ENCODE data around the gene LRRC75B.
"Not testable (repeated sequence)": the region's sequence is repeated elsewhere in the genome, so short reads cannot be mapped to it uniquely, and the experiment has no call there.

Gene LRRC75B

DNA sequence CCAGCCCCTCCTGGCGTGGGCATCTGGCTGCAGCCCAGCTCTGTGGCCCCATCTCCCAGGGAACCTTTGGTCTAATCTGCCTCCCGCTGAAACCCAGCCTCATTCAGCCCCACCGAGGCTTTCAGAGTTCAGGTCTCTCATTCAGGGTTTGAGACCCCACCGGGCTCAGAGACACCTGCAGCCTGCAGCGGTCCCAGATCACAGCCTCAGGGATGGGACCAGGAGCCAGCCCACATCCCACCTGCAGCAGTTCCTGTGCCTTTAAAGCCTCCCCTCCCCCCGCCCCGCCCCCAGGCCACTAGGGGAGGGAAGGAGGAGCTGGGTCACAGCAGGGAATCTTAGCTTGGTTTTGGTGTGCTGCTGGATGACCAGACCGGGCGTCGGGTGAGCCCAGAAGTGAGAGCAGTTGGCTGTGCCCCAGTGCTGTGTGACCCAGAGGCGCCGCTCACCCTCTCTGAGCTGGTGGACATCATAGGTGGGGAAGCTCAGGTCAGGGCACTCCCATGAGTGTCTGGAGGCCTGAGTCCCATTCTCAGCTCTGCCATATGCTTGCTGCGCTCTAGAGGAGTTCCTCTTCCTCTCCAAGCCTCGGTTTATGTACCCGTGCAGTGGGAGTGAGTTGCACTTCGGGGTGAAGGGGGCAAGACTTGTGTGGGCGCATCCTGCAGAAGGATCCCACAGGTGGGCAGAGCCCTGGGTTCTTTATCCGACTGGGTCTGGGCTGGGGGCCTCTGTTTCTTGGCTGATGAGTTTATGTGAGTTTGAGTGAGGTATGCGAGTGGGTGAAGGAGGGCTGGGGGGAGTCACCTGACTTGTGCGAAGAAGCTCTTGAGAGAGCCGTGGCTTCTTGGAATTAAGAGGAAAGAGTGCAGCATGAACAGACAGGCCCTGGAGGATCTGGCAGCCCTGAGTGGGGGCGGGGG, 10.2 kb upstream of the LRRC75B start, which contains the start of gene GGT1:
GGT1 (plus strand) TSS at position 347 of the 923 bp plus-strand sequence. CDS start 7,889 bp downstream, outside the sequence.
- FAIRE-seq; DNase-seq (ENCODE audit: low spot score): not testable (repeated sequence)

DNA sequence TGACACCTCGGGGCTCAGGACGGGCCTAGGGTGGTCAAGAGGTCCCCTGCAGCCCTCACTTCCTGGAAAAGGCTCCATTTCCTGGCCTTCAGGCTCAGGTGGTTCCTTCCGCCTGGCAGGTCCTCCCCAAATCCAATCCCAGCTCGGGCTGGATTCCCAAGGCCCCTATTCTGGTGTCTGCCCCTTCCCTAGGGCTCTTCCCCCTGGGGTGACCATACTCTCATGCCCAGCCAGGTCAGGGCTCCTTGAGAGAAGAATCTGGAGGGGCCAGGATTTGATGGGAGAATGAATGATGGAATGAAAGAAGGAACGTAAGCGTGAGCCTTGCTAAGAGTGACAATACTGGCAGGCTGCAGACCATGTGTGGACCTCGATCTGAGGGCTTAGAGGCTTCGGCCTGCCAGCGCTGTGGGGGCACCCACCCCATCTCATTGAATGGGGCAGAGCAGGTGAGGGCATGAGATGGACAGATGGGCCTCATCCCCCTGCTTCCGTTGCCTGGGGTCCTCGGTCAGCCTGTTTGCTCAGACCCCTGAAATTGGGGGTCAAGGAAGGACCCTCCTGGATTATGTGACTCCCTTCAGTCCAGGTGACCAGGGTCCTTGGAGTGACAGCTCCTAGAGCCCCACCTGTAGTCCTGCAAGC, 9.4 kb upstream of the LRRC75B start:
- not testable (repeated sequence) for DNase-seq (ENCODE audit: low spot score); FAIRE-seq

DNA sequence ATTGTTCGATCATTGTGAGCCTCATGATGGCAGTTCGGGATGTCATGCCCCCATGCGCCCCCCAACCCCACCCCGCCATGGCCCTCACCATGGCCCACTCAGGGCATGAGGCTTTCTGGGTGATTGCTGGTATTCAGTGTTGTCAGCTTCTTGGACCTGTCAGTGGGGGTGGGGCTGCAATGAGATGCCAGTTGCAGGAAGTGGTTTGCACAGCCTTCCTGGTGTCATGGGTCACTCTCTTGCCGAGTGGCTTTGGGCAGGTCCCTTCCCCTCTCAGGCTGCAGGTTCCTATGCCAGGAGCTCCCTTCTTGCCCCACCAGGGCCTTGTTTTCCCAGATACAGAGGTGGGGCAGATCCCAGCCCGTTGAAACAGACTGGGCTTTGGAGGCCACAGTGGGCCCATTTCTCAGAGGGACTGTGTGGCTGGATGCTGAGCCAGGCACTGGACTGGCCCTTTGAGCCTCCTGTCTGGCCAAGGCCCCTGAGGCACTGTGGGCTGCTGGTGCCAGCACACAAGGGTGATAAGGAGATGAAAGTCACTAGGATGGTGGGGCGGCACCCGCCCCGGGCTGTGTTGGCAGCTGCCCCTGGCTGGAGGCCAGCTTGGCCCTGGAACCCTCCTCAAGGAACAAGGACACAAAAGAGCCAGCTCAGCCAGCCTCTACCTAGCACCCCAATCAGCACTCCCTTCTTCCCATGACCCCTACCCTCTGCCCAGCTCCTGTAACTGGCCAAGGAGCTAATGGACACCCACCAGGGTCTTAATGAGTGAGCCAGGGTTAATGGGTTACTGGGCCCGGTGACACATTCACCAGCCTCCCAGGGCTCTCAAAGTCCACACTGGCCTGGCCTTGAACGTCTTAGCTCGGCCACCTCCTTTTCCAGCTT, 8.6 kb upstream of the LRRC75B start:
- DNase-seq (ENCODE audit: low spot score) (no peak), FAIRE-seq (no peak)

- not testable (repeated sequence) for DNase-seq (ENCODE audit: low spot score); FAIRE-seq
Measured at GRCh38 chr22:24599958-24600715, 7.3 kb upstream of the LRRC75B start.

DNA sequence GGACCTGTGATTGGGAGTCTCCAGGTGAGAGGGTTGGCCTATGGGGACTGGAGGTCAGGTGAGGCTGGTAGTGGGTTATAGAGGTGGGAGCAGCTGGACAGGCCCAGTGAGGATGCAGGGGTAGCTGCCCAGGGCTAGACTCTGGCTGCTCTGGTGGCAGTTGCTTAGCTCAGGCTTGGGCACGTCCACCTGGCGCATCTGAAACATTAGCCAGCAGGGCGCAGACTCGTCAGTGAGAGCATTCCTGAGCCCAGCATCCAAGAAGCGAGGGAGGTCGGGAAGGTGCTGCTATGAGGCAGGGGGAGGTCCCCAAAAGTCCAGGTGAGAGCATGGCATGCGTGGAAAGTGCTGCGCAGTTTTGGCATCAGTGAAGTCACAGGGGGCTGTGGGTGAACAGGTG, 6.6 kb upstream of the LRRC75B start:
- FAIRE-seq (no peak), DNase-seq (ENCODE audit: low spot score) (no peak)

- not testable (repeated sequence) for FAIRE-seq; DNase-seq (ENCODE audit: low spot score)
Measured at GRCh38 chr22:24597076-24597475, 4.2 kb upstream of the LRRC75B start.

DNA sequence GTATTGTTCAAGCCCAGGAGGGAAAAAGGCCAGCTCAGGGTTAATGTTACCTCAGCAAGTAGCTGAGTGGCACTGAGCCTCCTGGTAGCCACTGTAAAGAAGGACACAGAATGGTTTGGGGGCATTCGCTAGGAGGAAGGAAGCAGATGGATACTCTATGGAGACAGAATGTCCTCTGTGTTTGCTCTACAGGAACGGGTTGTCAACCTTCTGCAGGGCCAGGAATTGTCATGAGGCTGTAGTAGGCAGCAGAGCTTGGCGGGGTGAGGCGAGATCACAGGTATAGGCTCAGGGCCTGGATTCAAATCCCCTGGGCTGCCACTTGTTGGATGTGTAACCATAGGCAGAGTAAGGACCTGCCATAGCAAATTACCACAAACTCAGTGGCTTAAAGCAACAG, 3.0 kb upstream of the LRRC75B start:
- DNase-seq (ENCODE audit: low spot score): no peak
- no peak for FAIRE-seq

GRCh38 chr22:24595228-24595627, 2.4 kb upstream of the LRRC75B start:
- FAIRE-seq (no peak), DNase-seq (ENCODE audit: low spot score) (no peak)

DNA sequence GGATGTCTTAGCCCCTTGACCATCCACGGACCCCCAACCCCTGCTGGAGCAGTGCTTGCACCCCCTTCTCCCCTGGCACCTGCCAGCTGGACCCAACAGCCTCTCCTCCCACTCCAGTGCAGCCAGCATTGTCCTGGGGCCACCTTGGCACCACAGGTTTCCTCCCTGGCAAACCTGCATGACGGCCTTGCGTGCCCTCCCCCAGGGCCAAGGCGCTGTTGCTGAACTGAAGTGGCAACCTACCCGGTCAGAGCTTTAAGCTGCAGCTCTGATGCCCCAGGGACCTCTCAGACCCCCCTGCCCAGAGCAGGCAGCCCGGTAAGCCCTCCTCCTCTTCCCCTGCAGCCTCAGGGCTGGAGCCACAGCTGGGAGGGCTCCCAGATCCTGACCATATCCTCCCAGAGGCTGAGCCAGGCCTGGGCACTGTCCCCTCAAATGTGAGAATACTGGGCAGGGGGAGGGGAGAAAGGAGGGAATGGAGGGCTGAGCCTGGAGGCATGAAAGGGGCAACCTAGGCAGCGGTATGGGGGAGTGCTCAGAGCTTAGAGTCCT, 1.8 kb upstream of the LRRC75B start:
- DNase-seq (ENCODE audit: low spot score) (no peak), FAIRE-seq (no peak)

DNA sequence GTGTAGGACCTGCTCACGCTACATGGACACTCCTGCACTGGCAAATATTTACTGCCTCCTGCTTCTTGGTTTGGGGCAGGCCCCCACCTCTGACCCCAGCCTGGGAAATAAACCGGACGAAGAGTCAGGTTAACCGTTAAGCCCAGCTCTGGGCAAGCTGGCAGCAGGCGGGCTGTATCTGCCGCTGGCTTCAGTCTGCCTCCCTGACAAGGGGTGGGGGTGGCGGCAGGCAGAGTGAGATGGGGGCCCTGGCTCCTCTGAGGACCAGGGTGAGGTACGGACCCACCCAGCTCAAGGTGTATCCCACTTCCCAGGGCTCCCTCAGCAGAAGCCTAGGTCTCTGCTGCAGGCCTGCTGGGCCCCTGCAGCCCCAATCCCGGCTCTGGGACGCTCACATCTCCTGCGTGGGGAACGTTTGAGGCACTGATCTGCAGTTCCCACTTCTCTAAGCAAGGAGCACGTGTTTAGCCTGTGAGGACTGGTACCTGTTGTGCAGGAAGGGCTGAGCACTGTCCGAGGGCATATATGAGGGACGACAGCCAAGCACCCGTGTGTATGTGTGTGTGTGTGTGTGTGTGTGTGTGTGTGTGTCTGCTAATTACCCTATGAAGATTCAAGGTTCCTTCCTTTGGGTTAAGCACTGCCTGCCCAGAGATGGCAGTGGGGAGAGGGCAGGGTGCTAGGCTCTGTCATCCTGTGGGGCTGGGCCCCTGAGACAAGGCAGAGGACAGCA, 1.1 kb upstream of the LRRC75B start:
- DNase-seq (ENCODE audit: low spot score) (no peak), FAIRE-seq (peak; percentile 53)

DNA sequence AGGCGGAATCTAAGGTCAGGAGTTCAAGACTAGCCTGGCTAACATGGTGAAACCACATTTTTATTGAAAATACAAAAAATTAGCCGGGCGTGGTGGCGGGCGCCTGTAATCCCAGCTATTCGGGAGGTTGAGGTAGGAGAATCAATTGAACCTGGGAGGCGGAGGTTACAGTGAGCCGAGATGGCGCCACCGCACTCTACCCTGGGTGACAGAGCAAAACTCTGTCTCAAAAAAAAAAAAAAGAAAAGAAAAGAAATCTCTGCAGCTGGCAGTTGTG, 624 bp upstream of the LRRC75B start:
- not testable (repeated sequence) for FAIRE-seq; DNase-seq (ENCODE audit: low spot score)

GRCh38 chr22:24592058-24592850, 619 bp downstream of the LRRC75B start:
- no peak for DNase-seq (ENCODE audit: low spot score)
- FAIRE-seq: peak; percentile 69

DNA sequence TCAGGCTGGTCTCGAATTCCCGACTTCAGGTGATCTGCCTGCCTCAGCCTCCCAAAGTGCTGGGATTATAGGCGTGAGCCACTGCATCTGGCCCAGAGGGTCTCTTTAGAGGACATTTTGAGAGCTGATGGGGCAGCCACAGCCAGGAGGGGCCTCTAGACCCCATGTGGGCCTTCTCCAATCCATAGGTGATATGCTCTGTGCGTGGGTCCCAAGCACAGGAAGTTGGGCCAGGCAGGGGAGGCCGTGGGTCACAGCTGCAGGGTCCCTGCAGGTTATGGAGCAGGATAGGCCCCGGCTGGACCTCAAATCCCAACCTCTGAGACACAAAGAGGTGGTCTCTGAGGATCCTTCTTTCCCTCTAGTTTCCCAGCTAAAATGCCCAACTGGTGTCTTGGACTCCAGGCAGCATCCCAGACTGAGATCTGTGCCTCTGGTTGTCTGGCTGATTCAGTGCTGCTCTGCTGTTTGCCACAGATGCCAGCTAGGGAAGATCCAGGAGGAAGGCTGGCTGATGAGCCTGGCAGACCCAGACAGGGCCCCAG, 1.5 kb downstream of the LRRC75B start:
- FAIRE-seq (no peak), DNase-seq (ENCODE audit: low spot score) (no peak)

- DNase-seq (ENCODE audit: low spot score) (no peak), FAIRE-seq (no peak)
Measured at GRCh38 chr22:24590596-24591173, 2.2 kb downstream of the LRRC75B start.

GRCh38 chr22:24589518-24590030, 3.3 kb downstream of the LRRC75B start:
- FAIRE-seq (no peak), DNase-seq (ENCODE audit: low spot score) (no peak)

GRCh38 chr22:24588757-24589481, 4.0 kb downstream of the LRRC75B start:
- peak; percentile 13 for FAIRE-seq

GRCh38 chr22:24588381-24588756, 4.5 kb downstream of the LRRC75B start:
- FAIRE-seq: peak; percentile 97
- peak; percentile 65 for DNase-seq (ENCODE audit: low spot score)

More at GRCh38 chr22:24588757-24589481, 4.0 kb downstream of the LRRC75B start:
- DNase-seq (ENCODE audit: low spot score): no peak

All from urothelium cell line (cell line).